Measurements from ENCODE around the gene RAB15. TPM values are rescaled to one million over a fixed set of nuclear protein-coding genes. Genes with fewer than 3 reads are reported as not detected.

RAB15 gene
- polyA plus RNA-seq, 4 donors, result 12.2 to 47.9 (median 16.8) TPM

DNA sequence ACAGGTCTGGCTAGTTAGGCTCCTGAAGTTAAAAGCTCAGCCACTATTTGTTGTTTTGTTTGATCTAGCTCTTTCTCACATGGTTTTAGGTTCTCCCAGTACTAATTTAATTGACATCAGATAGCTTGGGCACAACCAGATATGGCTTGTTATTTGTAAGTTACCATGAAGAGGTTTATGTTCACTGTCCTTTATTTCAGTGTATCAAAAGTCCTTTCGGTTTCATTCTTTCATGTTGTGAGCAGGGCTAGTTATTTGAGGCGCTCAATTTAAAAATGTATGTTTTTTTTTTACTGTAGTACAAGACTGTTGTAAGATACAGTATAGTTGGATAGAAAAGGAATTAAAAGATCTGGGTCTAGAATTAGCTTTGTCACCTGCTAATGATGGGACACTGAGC, 36.6 kb downstream of the RAB15 start:
- H3K36me3 ChIP-seq (ENCODE audit: control insufficient read depth in 3 of 3, insufficient read depth in 2 of 3, low read depth in 1 of 3, low read length in 3 of 3), result peaks cover 2 to 16% (median 4%) of the 10 kb centered on the region in 3 donors
- DNase-seq (no peak), FAIRE-seq (no peak)
- H3K27me3 ChIP-seq (ENCODE audit: control insufficient read depth in 3 of 3, insufficient read depth in 3 of 3, low read length in 3 of 3), result no peaks in the 10 kb centered on the region
- WGBS, 3 donors, result 7 to 50% (median 26%) methylated on average over 2 of the region's 2 CpGs
- H3K4me3 ChIP-seq (ENCODE audit: low read depth in 1 of 3, low read length in 3 of 3), result no peak overlapping the region
- H3K9me3 ChIP-seq (ENCODE audit: control insufficient read depth in 2 of 2, insufficient read depth in 1 of 2, low read depth in 1 of 2, low read length in 1 of 2), result peaks cover 0 to 4% of the 10 kb centered on the region in 2 donors
- H3K4me1 ChIP-seq (ENCODE audit: control insufficient read depth in 3 of 3, insufficient read depth in 2 of 3, low read depth in 1 of 3, low read length in 2 of 3), result peaks cover 0 to 21% (median 2%) of the 10 kb centered on the region in 3 donors
- no peak overlapping the region for H3K27ac ChIP-seq (ENCODE audit: low read depth in 1 of 3, low read length in 2 of 3)

DNA sequence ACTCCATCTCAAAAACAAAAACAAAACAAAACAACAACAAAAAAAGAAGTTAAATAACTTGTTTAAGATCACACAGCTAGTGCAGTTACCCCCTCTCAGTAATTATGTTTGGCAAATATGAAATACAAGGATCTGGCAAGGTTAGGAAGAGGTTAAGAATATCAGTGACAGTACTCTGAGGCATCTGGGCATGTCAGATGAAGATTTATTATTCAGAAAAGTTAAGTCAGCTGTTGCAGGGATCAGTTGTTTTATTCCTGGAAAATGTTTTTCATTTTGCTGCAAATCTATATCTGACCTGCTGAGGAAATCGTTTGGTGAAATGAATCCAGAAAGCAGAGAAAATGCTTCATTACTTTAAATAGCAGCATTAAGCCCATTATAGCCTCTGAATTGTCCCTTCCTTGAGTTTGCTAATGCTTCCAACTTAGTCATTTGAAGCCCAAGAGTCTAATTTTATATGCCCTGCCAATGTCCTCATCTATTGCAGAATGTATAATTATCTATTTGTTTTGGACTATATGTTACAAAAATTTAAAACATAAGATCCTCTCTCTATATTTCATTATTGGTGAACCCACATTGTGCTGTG, 37.7 kb downstream of the RAB15 start:
- H3K36me3 ChIP-seq (ENCODE audit: control insufficient read depth in 3 of 3, insufficient read depth in 2 of 3, low read depth in 1 of 3, low read length in 3 of 3), result peaks cover 0 to 17% (median 4%) of the 10 kb centered on the region in 3 donors
- H3K4me1 ChIP-seq (ENCODE audit: control insufficient read depth in 3 of 3, insufficient read depth in 2 of 3, low read depth in 1 of 3, low read length in 2 of 3), result peaks cover 0 to 11% (median 7%) of the 10 kb centered on the region in 3 donors
- FAIRE-seq (no peak), DNase-seq (no peak)
- 38 to 72% (median 57%) methylated on average over 1 of the region's 1 CpG for WGBS, 3 donors
- no peak overlapping the region for H3K4me3 ChIP-seq (ENCODE audit: low read depth in 1 of 3, low read length in 3 of 3)
- peaks cover 0 to 4% of the 10 kb centered on the region in 2 donors for H3K9me3 ChIP-seq (ENCODE audit: control insufficient read depth in 2 of 2, insufficient read depth in 1 of 2, low read depth in 1 of 2, low read length in 1 of 2)
- H3K27ac ChIP-seq (ENCODE audit: low read depth in 1 of 3, low read length in 2 of 3), result no peak overlapping the region
- H3K27me3 ChIP-seq (ENCODE audit: control insufficient read depth in 3 of 3, insufficient read depth in 3 of 3, low read length in 3 of 3), result no peaks in the 10 kb centered on the region

DNA sequence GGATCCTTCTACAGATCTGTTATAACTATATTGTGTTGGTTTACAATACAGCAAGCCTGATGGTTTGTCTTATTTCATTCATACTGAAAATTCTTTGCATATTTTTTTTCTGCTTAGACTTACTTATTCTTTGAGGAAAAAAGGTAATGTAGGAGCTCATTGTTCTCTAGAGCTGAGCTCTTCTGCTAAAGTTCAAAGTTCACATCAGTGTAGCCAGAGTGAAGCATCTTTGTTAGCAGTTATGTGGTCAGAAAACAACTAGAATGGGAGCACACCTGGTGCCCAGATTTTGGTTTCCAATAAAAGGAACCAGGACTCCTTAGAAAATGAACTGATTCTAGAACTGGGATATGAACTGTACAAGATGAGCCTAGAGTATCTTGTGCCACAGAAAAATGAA, 39.9 kb downstream of the RAB15 start:
- Histone ChIP-seq H3K36me3 (ENCODE audit: control insufficient read depth in 3 of 3, insufficient read depth in 2 of 3, low read depth in 1 of 3, low read length in 3 of 3) (peaks cover 4 to 17% (median 11%) of the 10 kb centered on the region in 3 donors), H3K4me3 (ENCODE audit: low read depth in 1 of 3, low read length in 3 of 3) (no peak overlapping the region), H3K4me1 (ENCODE audit: control insufficient read depth in 3 of 3, insufficient read depth in 2 of 3, low read depth in 1 of 3, low read length in 2 of 3) (peaks cover 0 to 8% (median 2%) of the 10 kb centered on the region in 3 donors), H3K27me3 (ENCODE audit: control insufficient read depth in 3 of 3, insufficient read depth in 3 of 3, low read length in 3 of 3) (no peaks in the 10 kb centered on the region), H3K9me3 (ENCODE audit: control insufficient read depth in 2 of 2, insufficient read depth in 1 of 2, low read depth in 1 of 2, low read length in 1 of 2) (no peaks in the 10 kb centered on the region), H3K27ac (ENCODE audit: low read depth in 1 of 3, low read length in 2 of 3) (no peak overlapping the region)
- FAIRE-seq, result no peak
- DNase-seq, result no peak

DNA sequence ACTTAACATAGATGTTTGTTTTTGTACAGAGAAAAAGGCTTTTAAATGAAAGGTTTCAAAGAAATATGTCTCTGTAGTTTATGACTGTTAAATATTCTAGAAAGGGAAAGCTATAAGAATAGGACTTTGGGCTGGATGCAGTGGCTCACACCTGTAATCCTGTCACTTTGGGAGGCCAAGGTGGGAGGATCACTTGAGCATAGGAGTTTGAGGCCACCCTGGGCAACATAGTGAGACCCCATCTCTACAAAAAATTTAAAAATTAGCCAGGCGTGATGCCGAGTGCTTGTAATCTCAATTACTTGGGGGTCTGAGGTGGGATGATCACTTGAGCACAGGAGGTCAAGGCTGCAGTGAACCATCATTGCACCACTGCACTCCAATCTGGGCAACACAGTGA, 41.0 kb downstream of the RAB15 start:
- Histone ChIP-seq H3K4me3 (ENCODE audit: low read depth in 1 of 3, low read length in 3 of 3) (no peak overlapping the region), H3K9me3 (ENCODE audit: control insufficient read depth in 2 of 2, insufficient read depth in 1 of 2, low read depth in 1 of 2, low read length in 1 of 2) (no peaks in the 10 kb centered on the region), H3K27ac (ENCODE audit: low read depth in 1 of 3, low read length in 2 of 3) (no peak overlapping the region), H3K36me3 (ENCODE audit: control insufficient read depth in 3 of 3, insufficient read depth in 2 of 3, low read depth in 1 of 3, low read length in 3 of 3) (peaks cover 8 to 16% (median 14%) of the 10 kb centered on the region in 3 donors), H3K27me3 (ENCODE audit: control insufficient read depth in 3 of 3, insufficient read depth in 3 of 3, low read length in 3 of 3) (no peaks in the 10 kb centered on the region), H3K4me1 (ENCODE audit: control insufficient read depth in 3 of 3, insufficient read depth in 2 of 3, low read depth in 1 of 3, low read length in 2 of 3) (peaks cover 0 to 8% (median 2%) of the 10 kb centered on the region in 3 donors)
- 93 to 97% (median 97%) methylated on average over 2 of the region's 2 CpGs for WGBS, 3 donors
- DNase-seq, result no peak
- no peak for FAIRE-seq

DNA sequence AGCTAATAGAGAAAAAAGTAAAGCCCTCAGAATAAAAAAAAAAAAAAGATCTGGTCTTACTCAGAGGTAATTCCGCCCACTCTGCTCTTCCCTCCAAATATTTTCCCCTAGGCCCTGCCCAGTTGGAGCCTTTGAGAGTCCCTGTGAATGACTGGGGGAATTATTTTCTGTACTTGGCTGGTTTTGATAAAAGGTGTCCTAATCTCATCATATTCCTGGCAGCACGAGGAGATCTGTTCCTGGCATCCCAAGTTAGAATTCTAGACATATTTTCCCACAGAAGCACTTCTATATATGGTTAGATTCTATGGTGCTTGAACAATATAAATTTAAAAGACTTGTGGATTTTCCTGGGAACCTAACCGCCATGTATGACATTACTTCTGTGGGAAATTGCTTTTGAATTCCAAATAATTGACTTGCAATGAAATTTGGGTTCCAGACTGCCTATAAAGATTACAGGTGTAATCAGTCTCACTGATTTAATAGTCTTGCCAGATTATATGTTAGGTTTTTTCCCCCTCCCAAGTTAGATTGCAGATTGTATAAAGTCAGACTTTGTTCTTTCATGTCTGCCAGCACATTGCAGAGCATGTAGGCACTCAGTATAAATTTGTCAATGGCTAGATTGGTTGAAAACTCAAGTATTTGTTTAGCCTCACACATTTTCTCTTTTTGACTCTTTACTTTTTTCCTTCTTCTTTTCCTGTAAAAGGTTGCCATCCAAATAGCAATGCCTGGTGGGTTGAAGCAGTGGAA, 41.9 kb downstream of the RAB15 start:
- Histone ChIP-seq H3K4me3 (ENCODE audit: low read depth in 1 of 3, low read length in 3 of 3) (peak overlapping the region in 1 of 3 donors; percentile 1), H3K27me3 (ENCODE audit: control insufficient read depth in 3 of 3, insufficient read depth in 3 of 3, low read length in 3 of 3) (no peaks in the 10 kb centered on the region), H3K9me3 (ENCODE audit: control insufficient read depth in 2 of 2, insufficient read depth in 1 of 2, low read depth in 1 of 2, low read length in 1 of 2) (no peaks in the 10 kb centered on the region), H3K4me1 (ENCODE audit: control insufficient read depth in 3 of 3, insufficient read depth in 2 of 3, low read depth in 1 of 3, low read length in 2 of 3) (peaks cover 0 to 8% (median 2%) of the 10 kb centered on the region in 3 donors), H3K27ac (ENCODE audit: low read depth in 1 of 3, low read length in 2 of 3) (no peak overlapping the region), H3K36me3 (ENCODE audit: control insufficient read depth in 3 of 3, insufficient read depth in 2 of 3, low read depth in 1 of 3, low read length in 3 of 3) (peaks cover 9 to 18% (median 14%) of the 10 kb centered on the region in 3 donors)
- no peak for FAIRE-seq
- no peak for DNase-seq
- 45 to 65% (median 57%) methylated on average over 3 of the region's 3 CpGs for WGBS, 3 donors

DNA sequence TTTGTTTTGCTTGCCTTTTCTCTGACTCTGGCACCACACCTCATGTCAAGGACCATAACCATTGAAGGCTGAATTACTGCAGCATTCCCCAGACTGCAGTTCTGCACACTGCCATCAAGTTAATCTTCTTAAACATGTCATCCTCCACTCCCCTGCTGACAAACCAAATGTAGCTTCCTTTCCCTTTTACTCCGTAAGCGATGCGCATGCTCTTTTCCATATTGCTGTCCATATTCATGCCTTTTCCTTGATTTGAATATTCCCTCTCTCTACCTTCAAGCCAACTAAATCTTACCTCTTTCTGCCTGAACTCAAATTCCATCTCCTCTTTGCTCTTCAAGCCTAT, 43.1 kb downstream of the RAB15 start:
- H3K4me1 ChIP-seq (ENCODE audit: control insufficient read depth in 3 of 3, insufficient read depth in 2 of 3, low read depth in 1 of 3, low read length in 2 of 3), result peaks cover 0 to 8% (median 2%) of the 10 kb centered on the region in 3 donors
- H3K27ac ChIP-seq (ENCODE audit: low read depth in 1 of 3, low read length in 2 of 3), result peak overlapping the region in 2 of 3 donors; percentile 41 to 74
- no peaks in the 10 kb centered on the region for H3K9me3 ChIP-seq (ENCODE audit: control insufficient read depth in 2 of 2, insufficient read depth in 1 of 2, low read depth in 1 of 2, low read length in 1 of 2)
- H3K4me3 ChIP-seq (ENCODE audit: low read depth in 1 of 3, low read length in 3 of 3), result no peak overlapping the region
- no peak for DNase-seq
- peaks cover 9 to 18% (median 17%) of the 10 kb centered on the region in 3 donors for H3K36me3 ChIP-seq (ENCODE audit: control insufficient read depth in 3 of 3, insufficient read depth in 2 of 3, low read depth in 1 of 3, low read length in 3 of 3)
- H3K27me3 ChIP-seq (ENCODE audit: control insufficient read depth in 3 of 3, insufficient read depth in 3 of 3, low read length in 3 of 3), result no peaks in the 10 kb centered on the region
- no peak for FAIRE-seq
- 93 to 100% (median 94%) methylated on average over 3 of the region's 3 CpGs for WGBS, 3 donors

DNA sequence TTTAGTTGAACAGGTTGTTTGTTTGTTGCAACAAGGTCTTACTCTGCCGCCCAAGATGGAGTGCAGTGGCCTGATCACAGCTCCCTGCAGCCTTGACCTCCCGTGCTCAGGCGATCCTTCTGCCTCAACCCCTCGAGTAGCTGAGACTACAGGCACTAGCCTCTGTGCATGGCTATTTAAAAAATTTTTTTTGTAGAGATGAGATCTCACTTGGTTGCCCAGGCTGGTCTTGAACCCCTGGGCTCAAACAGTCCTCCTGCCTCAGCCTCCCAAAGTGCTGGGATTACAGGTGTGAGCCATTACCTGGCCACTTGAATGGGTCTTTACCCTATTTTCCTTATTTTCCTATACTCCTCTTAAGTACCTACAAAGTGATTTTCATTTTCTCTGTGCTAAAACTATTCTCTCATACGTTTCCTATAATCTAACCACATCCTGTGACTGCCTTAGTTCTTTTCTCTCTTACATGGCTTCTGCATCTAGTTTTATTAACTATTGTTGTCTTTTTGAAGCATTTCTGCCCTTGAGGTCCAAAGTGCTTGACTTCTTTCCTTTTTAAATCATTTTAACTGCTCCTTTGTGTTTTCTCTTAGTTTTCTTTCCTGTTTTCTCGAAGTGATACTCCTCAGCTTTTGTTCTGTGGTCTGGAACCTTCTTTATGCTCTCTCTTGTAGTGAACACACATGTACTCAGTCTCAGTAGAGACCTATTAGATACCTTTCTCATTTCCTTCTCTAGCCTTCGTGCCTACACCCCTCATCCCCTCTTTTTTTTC, 43.7 kb downstream of the RAB15 start:
- Histone ChIP-seq H3K4me3 (ENCODE audit: low read depth in 1 of 3, low read length in 3 of 3) (no peak overlapping the region), H3K27ac (ENCODE audit: low read depth in 1 of 3, low read length in 2 of 3) (peak overlapping the region in 2 of 3 donors; percentile 41 to 74), H3K4me1 (ENCODE audit: control insufficient read depth in 3 of 3, insufficient read depth in 2 of 3, low read depth in 1 of 3, low read length in 2 of 3) (peaks cover 0 to 8% (median 2%) of the 10 kb centered on the region in 3 donors), H3K27me3 (ENCODE audit: control insufficient read depth in 3 of 3, insufficient read depth in 3 of 3, low read length in 3 of 3) (no peaks in the 10 kb centered on the region), H3K36me3 (ENCODE audit: control insufficient read depth in 3 of 3, insufficient read depth in 2 of 3, low read depth in 1 of 3, low read length in 3 of 3) (peaks cover 9 to 19% (median 16%) of the 10 kb centered on the region in 3 donors), H3K9me3 (ENCODE audit: control insufficient read depth in 2 of 2, insufficient read depth in 1 of 2, low read depth in 1 of 2, low read length in 1 of 2) (no peaks in the 10 kb centered on the region)
- FAIRE-seq, result no peak
- DNase-seq, result no peak
- 71 to 88% (median 74%) methylated on average over 7 of the region's 7 CpGs for WGBS, 3 donors

DNA sequence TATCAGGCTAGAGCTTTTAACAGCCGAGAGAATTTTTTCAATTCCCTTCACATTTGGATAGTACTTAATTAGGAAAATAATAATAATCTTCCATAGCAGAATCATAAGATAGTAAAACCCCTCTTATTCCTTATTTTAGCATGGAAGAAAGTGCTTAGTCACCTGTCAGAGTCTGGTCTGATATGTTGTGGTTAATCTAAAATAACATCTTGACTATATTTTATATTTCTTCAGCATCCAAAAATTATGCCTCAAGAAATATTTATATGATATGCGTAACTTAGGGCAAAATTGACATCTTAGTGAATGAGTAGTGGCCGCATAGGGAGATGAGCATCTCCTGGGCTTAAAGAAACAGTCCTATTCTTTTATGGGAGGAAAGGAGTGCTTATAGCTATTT, 45.1 kb downstream of the RAB15 start:
- FAIRE-seq (no peak), DNase-seq (no peak)
- Histone ChIP-seq H3K36me3 (ENCODE audit: control insufficient read depth in 3 of 3, insufficient read depth in 2 of 3, low read depth in 1 of 3, low read length in 3 of 3) (peaks cover 9 to 17% (median 16%) of the 10 kb centered on the region in 3 donors), H3K4me3 (ENCODE audit: low read depth in 1 of 3, low read length in 3 of 3) (no peak overlapping the region), H3K27ac (ENCODE audit: low read depth in 1 of 3, low read length in 2 of 3) (no peak overlapping the region), H3K4me1 (ENCODE audit: control insufficient read depth in 3 of 3, insufficient read depth in 2 of 3, low read depth in 1 of 3, low read length in 2 of 3) (peaks cover 0 to 8% (median 2%) of the 10 kb centered on the region in 3 donors), H3K27me3 (ENCODE audit: control insufficient read depth in 3 of 3, insufficient read depth in 3 of 3, low read length in 3 of 3) (no peaks in the 10 kb centered on the region), H3K9me3 (ENCODE audit: control insufficient read depth in 2 of 2, insufficient read depth in 1 of 2, low read depth in 1 of 2, low read length in 1 of 2) (no peaks in the 10 kb centered on the region)
- WGBS, 3 donors, result 73 to 92% (median 91%) methylated on average over 3 of the region's 3 CpGs
